Stomach (tissue), 4 donors: ENCODE data around the gene RBL1.

Experiments used
- CTCF ChIP-seq, 7 experiments: fragments of 450-650 bp in 4 of 7; fragments of 200-600 bp in 3 of 7; sonication (generic) in 3 of 7; IDR thresholded peaks; one replicate each; pipeline ENCODE4 v1.5.1; 2016 to 2019; ENCODE audit warnings: antibody characterized with exemption in 7 of 7, control low read depth in 2 of 7, mild to moderate bottlenecking in 1 of 7
- EP300 ChIP-seq: sonication (generic); formaldehyde crosslinking; IDR thresholded peaks from one replicate; pipeline ENCODE4 v1.6.1; 2017; ENCODE audit warnings: antibody characterized with exemption
- POLR2A ChIP-seq, 4 donors: fragments of 450-650 bp; IDR thresholded peaks; one replicate each; pipeline ENCODE4 v1.6.1; 2016; ENCODE audit warnings: antibody characterized with exemption in 4 of 4, control low read depth in 2 of 4, mild to moderate bottlenecking in 1 of 4, moderate library complexity in 1 of 4
- POLR2AphosphoS5 ChIP-seq, 3 donors: sonication (generic); formaldehyde crosslinking; IDR thresholded peaks; one replicate each; pipeline ENCODE4 v1.6.1; 2016; ENCODE audit warnings: antibody characterized with exemption in 3 of 3

- no peak for TF ChIP-seq CTCF (IDR thresholded peaks at IDR 0.05)
- TF ChIP-seq POLR2A (IDR thresholded peaks at IDR 0.05): no peak
- TF ChIP-seq EP300: no peak
- TF ChIP-seq POLR2AphosphoS5 (IDR thresholded peaks at IDR 0.05): no peak
Observed at GRCh38 chr20:37128803-37129202, 33.0 kb upstream of the RBL1 start.
